Stimulated activated CD4-positive, alpha-beta T cell treated with anti-CD3 and anti-CD28 coated beads, Interleukin-2, amount 100 ng/mL, for 24 hours (primary cell): ENCODE measurements around the gene BAIAP2L2.
"Not testable (repeated sequence)": the region's sequence is repeated elsewhere in the genome, so short reads cannot be mapped to it uniquely, and the experiment has no call there.

Experiments used
- DNase-seq, 2 donors: peaks; one replicate each; pipeline ENCODE4 v3.0.0-alpha.2; 2020

The BAIAP2L2 gene, protein sequence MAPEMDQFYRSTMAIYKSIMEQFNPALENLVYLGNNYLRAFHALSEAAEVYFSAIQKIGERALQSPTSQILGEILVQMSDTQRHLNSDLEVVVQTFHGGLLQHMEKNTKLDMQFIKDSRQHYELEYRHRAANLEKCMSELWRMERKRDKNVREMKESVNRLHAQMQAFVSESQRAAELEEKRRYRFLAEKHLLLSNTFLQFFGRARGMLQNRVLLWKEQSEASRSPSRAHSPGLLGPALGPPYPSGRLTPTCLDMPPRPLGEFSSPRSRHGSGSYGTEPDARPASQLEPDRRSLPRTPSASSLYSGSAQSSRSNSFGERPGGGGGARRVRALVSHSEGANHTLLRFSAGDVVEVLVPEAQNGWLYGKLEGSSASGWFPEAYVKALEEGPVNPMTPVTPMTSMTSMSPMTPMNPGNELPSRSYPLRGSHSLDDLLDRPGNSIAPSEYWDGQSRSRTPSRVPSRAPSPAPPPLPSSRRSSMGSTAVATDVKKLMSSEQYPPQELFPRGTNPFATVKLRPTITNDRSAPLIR

DNA sequence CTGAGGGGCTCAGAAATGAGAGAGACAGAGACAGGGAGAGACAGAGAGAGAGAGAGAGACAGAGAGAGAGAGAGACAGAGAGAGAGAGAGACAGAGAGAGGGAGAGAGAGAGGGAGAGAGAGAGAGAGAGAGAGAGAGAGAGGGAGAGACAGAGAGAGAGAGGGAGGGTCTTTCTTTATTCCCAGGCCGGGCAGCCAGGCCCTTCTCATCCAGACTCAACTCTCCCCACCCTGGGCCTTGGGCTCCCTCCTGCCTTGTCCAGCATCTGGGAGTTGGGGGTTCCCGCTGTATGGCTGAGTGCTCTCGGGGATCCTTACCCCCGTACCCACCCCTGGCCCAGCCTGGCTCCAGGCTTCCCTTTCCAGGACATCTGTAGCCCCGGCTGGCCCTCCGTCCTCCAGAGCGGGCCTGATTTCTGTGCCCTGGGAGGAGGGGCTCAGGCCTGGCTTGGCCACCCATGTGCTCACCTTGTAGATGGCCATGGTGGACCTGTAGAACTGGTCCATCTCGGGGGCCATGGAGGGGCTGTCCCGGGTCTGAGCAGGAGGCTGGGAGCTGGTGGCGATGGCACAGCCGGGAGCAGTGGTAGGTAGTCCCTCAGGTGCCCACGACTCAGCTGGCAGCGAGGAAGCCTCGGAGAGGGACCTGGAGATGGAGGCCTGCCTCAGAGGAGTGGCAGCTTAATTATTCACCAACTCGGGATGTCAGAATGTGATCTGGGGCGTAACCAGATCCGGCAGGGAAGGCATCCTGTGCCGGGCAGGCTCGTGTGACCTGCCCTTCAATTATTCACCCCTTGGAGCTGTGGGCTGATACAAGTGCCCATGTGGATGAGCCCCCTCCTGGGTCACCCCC, at the start of gene BAIAP2L2:
BAIAP2L2 (minus strand) TSS at position 677 of the 855 bp plus-strand sequence; CDS start at position 518, 159 bp downstream.
- DNase-seq: no peak

DNA sequence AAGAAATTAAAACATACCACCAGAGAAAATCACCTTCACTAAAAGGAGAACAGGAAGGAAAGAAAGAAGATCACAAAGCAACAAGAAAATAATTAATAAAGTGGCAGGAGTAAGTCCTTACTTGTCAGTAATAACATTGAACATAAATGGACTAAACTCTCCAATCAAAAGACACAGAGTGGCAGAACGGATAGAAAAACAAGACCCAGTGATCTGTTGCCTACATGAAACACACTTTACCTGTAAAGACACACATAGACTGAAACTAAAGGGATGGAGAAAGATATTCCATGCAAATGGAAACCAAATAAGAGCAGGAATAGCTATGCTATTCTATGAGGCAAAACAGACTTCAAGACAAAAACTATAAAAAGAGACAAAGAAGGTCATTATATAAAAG, 45.2 kb upstream of the BAIAP2L2 start:
- DNase-seq: no peak

DNA sequence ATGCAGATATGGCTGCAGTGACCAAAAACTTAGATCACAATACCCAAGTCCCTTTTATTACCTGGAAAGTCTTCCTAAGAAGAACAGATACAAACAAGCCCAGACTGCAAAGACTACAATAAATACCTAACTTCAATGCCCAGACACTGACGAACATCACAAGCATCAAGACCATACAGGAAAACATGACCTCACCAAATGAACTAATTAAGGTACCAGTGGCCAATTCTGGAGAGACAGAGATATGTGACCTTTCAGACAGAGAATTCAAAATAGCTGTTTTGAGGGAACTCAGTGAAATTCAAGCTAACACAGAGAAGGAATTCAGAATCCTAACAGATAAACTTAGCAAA, 44.1 kb upstream of the BAIAP2L2 start:
- DNase-seq: not testable (repeated sequence)

DNA sequence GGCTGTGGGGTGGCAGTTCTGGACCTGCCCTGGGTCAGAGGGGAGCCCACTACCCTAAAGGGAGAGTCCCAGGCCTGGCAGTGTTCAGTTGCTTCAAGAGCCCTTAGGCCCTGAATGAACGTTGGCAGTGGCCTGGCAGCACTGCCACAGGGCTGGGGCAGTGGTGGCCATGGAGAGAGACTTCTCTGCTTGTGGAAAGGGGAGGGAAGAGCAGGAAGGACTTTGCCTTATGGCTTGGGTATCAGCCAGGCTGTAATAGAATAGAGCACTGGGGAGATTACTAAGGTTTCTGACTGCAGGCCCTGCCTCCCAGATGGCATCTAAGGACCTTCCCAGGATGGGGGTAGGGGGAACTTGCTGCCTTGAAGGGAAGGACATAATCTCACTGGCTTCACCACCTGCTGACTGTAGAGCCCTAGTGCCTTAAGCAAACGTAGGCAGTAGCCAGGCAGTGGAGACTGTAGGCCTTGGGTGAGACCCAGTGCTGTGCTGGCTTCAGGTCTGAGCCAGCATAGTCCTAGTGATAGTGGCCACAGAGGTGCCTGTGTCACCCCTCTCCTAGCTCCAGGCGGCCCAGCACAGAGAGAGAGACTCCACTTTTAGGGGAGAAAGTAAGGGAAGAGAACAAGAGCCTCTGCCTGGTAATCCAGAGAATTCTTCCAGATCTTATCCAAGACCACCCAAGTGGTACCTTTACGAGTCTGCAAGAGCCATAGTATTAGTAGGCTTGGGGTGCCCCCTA, 43.5 kb upstream of the BAIAP2L2 start:
- no peak for DNase-seq

DNA sequence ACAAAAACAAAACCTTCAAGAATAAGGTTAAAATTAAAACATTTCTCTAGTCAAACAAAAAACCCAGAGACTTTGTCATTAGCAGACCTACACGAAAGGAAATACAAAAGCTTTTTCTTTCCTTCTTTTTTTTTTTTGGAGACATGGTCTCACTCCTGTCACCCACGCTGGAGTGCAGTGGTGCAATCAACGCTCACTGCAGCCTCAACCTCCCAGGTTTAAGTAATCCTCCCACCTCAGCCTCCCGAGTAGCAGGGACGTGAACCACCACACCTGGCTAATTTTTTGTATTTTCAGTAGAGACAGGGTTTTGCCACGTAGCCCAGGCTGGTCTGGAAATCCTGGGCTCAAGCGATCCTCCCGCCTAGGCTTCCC, 40.6 kb upstream of the BAIAP2L2 start:
- no peak for DNase-seq

DNA sequence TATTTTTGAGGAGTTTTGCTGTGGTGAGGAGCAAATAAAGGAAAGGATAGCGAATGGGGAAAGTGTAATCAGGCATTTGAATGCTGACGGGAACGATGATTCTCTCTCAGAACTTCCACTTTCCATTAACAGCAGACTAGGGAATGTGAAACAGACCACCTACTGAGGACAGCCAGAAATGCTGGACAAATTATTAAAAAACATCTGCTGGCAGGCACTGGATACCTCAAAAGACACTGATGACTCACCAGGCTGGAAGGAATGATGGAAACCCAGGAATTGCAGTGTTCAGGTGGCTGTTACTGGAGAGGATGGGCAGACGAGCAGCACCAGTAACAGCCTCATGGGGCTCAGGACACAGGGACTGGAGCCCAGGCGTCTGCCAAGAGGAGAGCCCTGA, 37.8 kb upstream of the BAIAP2L2 start:
- no peak for DNase-seq

DNA sequence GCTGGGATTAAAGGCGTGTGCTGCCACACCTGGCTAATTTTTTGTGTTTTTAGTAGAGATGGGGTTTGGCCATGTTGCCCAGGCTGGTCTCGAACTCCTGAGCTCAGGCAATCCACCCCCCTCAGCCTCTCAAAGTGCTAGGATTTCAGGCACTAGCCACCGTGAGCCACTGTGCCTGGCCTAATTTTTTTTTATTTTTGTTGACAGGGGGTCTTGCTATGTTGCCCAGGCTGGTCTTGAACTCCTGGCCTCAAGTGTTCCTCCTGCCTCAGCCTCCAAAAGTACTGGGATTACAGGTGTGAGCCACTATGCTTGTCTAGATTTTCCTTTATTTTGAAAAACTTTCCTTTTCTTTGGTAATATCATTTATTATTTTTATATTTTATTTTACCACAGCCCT, 35.7 kb upstream of the BAIAP2L2 start:
- DNase-seq: not testable (repeated sequence)

DNA sequence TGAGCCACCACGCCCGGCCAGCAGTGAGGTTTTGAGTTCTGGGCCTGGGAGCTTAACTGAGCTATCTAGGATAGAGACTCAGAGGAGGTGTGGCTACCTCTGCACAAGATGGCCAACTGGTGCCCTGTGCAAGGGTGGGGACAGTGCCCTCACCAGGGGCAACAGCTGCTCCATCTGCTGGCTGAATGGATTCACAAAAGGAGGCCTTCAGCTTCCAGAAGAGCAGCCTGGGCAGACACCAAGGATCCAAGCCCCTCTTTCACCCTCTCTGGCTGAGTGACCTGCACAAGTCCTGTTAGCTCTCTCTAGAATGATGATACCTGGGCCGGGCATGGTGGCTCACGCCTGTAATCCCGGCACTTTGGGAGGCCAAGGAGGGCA, 33.5 kb upstream of the BAIAP2L2 start:
- DNase-seq: no peak

DNA sequence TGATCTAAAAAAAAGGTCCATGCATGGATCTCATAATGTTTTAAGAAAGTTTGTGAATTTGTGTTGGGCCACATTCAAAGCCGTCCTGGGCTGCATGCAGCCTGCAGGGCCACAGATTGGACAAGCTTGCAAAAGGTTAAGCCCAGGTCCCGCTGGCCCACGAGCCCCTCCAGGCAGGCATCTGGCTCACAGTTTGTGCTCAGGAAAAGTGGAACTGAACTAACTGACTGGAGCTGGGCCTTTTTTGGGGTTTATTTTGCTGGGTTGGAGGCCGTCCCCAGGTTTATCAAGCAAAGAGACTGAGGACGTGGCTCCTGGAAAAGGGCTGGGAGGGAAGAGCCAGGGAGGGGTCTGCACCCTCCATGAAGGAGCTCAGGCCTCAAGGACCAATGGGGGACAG, 32.1 kb upstream of the BAIAP2L2 start:
- DNase-seq: no peak

DNA sequence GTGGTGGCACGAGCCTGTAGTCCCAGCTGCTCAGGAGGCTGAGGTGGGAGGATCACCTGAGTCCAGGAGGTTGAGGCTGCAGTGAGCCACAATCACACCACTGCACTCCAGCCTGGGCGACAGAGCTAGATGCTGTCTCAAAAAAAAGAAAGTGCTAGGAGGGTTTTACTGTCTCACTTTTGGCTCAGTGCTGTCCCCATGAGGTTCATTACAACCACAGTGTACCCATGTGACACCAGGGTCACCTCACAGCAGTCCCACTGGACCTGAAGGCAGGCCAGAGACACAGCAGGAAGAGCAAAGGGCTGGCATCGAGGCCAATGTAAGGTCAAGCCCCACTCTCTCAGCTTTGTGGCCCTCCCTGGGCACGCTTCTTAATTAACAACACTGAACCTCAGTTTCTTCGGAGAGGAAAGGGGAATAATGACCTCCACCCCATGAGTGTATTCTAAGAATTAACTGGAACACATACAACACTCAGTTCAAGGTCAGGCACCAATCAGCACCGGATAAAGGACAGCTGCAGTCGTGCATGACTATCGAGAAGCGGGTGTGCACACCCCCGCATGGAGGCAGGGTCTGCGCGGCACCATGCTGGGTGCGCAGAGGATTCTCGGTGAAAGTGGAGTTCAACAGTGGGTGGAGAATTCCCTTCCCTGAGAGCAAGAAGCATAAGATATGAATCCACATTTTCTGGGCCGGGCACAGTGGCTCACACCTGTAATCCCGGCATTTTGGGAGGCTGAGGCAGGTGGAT, 30.9 kb upstream of the BAIAP2L2 start:
- no peak for DNase-seq

DNA sequence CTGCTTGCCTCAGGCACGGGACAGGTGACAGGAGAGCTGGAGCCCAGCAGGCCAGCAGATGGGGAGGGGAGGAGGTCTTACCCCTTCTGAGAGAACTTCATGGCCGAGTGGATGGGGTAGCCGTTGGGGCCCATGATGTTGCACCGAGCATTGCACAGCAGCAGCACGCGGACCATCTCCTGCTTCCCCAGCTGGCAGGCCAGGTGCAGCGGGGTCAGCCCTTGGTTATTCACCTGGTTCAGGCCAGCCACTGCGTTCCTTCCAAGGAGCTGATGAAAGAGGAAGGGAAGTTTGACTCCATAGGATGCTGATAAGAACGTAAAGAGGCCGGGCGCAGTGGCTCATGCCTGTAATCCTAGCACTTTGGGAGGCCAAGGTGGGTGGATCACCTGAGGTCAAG, 29.4 kb upstream of the BAIAP2L2 start:
- no peak for DNase-seq

DNA sequence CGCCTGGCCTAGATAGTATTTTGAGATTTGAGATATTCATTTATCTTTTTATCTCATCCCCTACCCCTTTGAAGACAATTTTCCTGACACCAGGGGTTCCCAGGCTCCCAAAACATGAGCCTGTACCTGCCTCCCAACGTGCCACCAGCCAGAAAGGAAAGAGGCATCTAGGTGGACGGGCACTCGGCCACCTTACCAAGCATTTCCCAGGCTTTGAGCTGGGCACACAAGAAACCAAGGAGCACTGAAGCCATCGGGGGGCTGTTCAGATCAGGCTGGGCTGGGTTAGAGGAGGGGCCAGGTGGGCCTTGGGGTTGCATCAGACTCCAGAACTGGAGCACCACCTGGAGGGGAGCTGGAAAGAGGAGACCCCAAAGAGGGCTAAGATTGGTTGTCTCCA, 28.5 kb upstream of the BAIAP2L2 start:
- DNase-seq: no peak

DNA sequence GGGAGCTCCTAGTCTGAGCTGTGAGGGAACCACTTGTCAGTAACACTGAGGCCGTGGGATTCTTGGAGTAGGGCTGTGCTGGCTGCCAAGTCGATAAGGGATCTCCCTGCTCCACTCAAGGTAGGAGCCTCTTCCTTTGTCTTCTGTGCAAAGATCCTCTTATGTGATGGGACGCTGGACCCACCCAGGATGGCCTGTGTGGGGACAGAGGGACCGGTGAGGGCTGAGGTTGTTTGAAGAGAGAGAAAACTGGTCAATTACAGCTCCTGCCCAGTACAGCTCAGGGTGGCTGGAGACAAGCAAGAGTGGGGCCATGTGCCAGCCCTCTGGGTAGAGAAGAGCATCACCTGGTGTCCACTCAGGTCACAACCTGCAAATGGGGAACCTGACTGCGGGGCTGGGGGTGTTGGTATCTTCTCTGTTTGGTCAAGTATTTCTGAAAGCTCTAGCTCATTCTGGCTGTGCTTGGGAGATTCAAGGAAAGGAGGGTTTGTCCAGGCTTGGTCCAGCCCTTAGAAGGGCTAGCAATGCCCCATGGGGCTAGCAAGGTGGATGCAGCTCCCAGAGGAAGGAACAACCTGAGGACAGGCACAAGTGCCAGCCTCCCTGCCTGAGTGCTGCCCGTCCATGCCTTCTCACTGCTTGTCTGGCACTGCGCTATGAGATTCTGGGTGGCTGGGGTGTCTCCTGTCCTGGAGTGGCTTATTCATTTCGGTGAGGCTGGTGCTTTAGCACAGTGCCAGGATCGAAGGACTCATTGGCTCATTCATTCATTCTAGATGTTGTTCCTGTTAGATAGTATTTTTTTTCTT, 27.6 kb upstream of the BAIAP2L2 start:
- no peak for DNase-seq

DNA sequence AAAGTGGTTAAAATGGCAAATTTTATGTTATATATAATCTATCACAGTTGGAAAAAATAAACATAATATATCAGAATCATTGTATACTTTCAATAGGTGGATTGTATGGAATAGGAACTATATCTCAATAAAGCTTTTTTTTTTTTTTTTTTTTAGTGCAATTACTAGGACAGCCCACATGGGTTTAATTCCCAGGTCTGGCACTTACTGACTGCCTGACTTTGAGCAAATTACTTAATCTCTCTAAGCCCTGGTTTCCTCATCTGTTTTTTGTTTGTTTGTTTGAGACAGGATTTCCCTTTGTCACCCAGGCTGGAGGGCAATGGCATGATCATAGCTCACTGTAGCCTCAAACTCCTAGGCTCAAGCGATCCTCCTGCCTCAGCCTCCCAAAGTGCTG, 26.1 kb upstream of the BAIAP2L2 start:
- no peak for DNase-seq

DNA sequence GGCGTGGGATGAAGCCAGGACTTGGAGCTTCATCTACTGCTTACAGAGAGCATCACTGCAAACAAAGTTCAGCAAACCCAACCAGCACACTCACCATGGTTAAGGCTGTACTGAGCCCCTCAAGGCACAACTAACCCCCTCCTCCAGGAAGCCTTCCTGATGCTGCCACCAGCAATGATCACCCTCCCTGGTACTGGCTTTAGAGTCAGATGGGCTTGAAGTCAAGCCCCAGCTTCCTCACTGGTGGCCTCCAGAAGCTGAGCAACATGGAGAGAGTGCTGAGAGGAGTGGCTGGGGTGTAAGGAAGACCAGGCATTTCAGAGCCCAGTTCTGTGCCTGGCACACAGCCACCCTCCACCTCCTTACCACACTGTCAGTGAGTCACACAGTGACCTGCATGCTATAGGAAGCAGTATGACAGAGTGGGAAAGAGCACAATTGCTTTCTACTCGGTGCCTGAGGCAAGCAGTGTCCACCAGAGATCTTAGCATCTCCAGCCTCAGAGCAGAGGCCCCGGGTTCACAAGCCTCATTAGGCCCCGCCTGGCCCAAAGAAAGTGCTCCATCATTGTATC, 24.7 kb upstream of the BAIAP2L2 start:
- DNase-seq: no peak

DNA sequence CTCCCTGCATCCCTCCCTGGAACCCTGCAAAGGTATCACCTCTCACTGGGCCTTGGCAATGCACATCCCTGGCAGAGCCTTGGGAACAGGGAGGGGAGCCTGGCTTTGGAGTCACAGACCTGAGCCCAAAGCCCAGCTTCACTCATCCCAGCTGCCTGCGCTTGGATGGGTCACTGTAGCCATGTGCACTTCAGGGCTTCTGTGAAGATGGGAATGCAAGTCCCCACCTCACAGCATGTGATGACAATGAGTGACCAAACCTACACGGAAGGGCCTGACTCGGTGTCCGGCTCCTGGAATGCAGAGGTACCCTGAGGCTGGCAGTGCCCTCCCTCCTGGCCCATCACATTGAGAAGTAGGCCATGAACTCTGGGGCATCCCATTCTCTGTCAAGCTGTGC, 22.8 kb upstream of the BAIAP2L2 start:
- DNase-seq: no peak

DNA sequence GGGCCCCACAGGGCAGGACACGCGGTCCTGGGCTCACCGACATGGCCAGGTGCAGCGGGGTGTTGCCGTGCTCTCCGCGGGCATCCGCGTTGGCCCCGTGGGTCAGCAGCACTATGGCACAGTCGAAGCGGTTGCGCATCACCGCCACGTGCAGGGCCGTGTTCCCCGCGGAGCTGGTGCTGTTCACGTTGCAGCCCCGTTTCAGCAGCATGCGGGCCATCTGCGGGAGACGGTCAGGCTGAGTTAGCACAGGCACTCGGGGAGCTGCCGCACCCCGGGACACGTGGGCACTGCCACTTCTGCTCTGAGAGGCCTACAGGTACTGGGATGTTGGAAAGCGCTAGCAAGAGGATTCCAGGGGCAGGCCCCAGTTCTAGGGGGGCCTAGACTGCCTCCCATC, 22.3 kb upstream of the BAIAP2L2 start:
- DNase-seq: no peak

DNA sequence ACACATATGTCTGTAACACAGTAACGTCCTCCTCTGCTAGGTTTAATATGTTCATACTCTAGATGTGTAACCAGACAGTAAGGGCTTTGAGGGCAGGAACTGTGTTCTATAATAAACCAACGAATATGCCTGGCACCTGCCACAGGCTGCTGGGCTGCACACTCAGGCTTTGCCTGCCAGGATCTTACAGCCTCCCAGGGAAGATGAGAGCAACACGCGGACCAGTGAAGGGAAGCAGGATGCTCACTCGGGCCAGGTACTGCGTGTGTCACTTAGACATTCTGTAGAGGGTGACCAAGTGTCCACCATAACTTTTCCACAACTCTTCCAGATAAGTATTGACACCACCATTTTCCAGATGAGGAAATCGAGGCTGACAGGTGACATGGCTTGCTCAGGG, 21.7 kb upstream of the BAIAP2L2 start:
- DNase-seq: no peak

DNA sequence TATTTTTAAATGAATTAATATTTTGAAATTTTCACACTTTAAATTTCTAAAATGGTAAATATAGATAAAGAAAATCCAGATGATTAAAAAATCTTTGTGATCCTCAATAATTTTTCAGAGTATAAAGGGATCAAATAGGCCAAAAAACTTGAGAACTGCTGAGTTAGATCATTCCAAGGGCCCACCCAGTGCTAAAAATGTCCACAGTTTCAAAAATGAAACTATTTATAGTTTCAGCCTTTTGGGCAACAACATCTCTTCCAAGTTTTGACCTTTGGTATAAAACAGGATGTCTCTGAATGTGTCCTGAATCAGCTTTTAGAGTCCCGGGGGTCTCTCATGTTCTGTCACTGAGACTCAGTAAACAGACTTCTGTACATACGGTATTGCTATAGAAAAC, 20.9 kb upstream of the BAIAP2L2 start:
- no peak for DNase-seq

DNA sequence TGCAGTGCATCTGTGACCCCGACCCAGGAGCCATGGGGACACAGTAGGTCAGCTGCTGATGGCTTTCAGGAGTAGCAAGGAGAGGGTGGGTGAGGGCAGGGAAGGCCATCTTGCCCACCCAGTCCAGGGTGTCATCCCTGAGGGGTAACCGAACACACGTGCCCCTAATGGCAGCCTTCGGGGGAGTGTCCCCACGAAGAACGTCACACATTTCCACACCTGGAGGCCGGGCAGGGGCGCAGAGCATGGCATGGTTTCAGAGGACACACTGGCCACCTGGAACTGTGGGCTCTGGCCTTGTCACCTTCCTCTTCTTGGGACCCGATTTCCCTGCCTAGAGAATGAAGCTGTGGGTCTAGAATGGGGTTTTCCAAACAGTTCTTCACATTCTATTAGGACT, 19.4 kb upstream of the BAIAP2L2 start:
- no peak for DNase-seq

DNA sequence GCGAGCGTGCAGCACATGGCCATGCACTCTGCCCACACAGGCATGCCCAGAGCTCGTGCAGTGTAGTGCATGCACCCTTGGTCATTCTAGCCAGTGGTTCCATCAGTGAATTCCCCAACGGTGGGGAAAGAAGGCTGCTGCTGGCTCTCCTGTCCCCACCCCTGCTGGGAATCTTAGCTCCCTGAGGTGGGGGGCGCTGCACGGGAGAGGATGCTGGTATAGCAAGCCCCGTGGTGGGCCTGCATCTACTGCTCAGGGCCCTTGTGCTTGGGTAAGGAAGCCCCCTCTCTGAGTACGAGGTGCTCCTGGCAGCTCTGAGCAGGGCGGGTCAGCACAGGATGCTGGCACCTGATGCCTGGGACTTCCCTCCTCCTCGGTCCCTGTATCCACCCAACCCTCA, 18.5 kb upstream of the BAIAP2L2 start:
- no peak for DNase-seq
